ENCODE measurements around the gene KRT4.

GRCh38 chr12:52847335-52848102 is 33.6 kb upstream of the KRT4 start:
- TF ChIP-seq, protein P1, sequence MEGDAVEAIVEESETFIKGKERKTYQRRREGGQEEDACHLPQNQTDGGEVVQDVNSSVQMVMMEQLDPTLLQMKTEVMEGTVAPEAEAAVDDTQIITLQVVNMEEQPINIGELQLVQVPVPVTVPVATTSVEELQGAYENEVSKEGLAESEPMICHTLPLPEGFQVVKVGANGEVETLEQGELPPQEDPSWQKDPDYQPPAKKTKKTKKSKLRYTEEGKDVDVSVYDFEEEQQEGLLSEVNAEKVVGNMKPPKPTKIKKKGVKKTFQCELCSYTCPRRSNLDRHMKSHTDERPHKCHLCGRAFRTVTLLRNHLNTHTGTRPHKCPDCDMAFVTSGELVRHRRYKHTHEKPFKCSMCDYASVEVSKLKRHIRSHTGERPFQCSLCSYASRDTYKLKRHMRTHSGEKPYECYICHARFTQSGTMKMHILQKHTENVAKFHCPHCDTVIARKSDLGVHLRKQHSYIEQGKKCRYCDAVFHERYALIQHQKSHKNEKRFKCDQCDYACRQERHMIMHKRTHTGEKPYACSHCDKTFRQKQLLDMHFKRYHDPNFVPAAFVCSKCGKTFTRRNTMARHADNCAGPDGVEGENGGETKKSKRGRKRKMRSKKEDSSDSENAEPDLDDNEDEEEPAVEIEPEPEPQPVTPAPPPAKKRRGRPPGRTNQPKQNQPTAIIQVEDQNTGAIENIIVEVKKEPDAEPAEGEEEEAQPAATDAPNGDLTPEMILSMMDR (IDR thresholded peaks at IDR 0.05), result no peak
- no peak for TF ChIP-seq EP300 (IDR thresholded peaks at IDR 0.05)
- TF ChIP-seq POLR2AphosphoS5 (IDR thresholded peaks at IDR 0.05), result no peak

All from gastroesophageal sphincter (tissue), 3 donors.